Uterus (tissue), 4 donors: ENCODE results near the gene RAD51B. TPM values are rescaled to one million over a fixed set of nuclear protein-coding genes. Genes with fewer than 3 reads are reported as not detected.

Experiments used
- DNase-seq, 2 donors: peaks; one replicate each; pipeline ENCODE4 v3.0.0-alpha.2; 2019 to 2020
- H3K27ac ChIP-seq, 2 donors: fragments of 200-600 bp; sonication (generic); 1 replicate in 1 of 2; 2 replicates in 1 of 2; pipeline ENCODE4 v1.5.1; 2016 to 2018
- H3K27me3 ChIP-seq, 2 donors: fragments of 200-600 bp; sonication (generic); one replicate each; pipeline ENCODE4 v1.5.1; 2018 to 2019; ENCODE audit warnings: control low read depth in 1 of 2
- H3K36me3 ChIP-seq, 2 donors: fragments of 200-600 bp; sonication (generic); one replicate each; pipeline ENCODE4 v1.5.1; 2019; ENCODE audit warnings: control low read depth in 1 of 2
- H3K4me1 ChIP-seq, 2 donors: fragments of 200-600 bp; sonication (generic); one replicate each; pipeline ENCODE4 v1.5.1; 2018 to 2019; ENCODE audit warnings: control low read depth in 1 of 2
- H3K4me3 ChIP-seq, 2 donors: fragments of 200-600 bp; sonication (generic); 1 replicate in 1 of 2; 2 replicates in 1 of 2; pipeline ENCODE4 v1.5.1; 2018 to 2019; ENCODE audit warnings: mild to moderate bottlenecking in 1 of 2
- H3K9me3 ChIP-seq, 2 donors: fragments of 200-600 bp; sonication (generic); one replicate each; pipeline ENCODE4 v1.5.1; 2019; ENCODE audit warnings: control low read depth in 1 of 2
- CTCF ChIP-seq, 4 experiments: fragments of 200-600 bp in 2 of 4; fragments of 450-650 bp in 2 of 4; sonication (generic) in 2 of 4; IDR thresholded peaks; one replicate each; pipeline ENCODE4 v1.5.1; 2016 to 2019; ENCODE audit warnings: antibody characterized with exemption in 4 of 4, mild to moderate bottlenecking in 2 of 4, moderate library complexity in 1 of 4
- POLR2A ChIP-seq, 2 donors: fragments of 450-650 bp; IDR thresholded peaks; one replicate each; pipeline ENCODE4 v1.6.1; 2016; ENCODE audit warnings: antibody characterized with exemption in 2 of 2, mild to moderate bottlenecking in 1 of 2, moderate library complexity in 1 of 2
- intact Hi-C: fragments of 100-400 bp; cut with DNase I; formaldehyde crosslinking; loops from one replicate; pipeline ENCODE4 v1.15.1; 2023; ENCODE audit warnings: low total_unique reads
- total RNA-seq, 4 donors: library from RNA; depleted of rRNA in 3 of 4; stranded (reverse); fragments of >200 nt in 3 of 4; gene quantifications; one replicate each; pipeline versions ENCODE4 v1.1.0 to v1.2.4, GENCODE V29; 2014 to 2023
- donor health status: DM: yes; HTN: yes; CAD: no.

RAD51B gene
- total RNA-seq, 4 donors from 2014 or later: 29.5 to 100.0 (median 70.3) TPM

- no peak for DNase-seq
- H3K4me3 ChIP-seq: no peak overlapping the region
- H3K9me3 ChIP-seq: no peaks in the 10 kb centered on the region
- no peaks in the 10 kb centered on the region for H3K36me3 ChIP-seq
- TF ChIP-seq POLR2A (IDR thresholded peaks at IDR 0.05): no peak
- no peak for TF ChIP-seq CTCF (IDR thresholded peaks at IDR 0.05)
- peak overlapping the region; percentile 83 to 88 for H3K27ac ChIP-seq
- intact Hi-C loops: no loop called here
- no peaks in the 10 kb centered on the region for H3K27me3 ChIP-seq
- H3K4me1 ChIP-seq: peaks cover 6 to 8% of the 10 kb centered on the region in 2 donors
Measured at GRCh38 chr14:68477461-68478085, 658.0 kb downstream of the RAD51B start.

- H3K9me3 ChIP-seq: no peaks in the 10 kb centered on the region
Measured at GRCh38 chr14:68479247-68479646, 659.7 kb downstream of the RAD51B start.

GRCh38 chr14:68482018-68482417 lies 662.4 kb downstream of the RAD51B start:
- Histone ChIP-seq H3K27ac (peak overlapping the region; percentile 49 to 62), H3K36me3 (no peaks in the 10 kb centered on the region), H3K9me3 (no peaks in the 10 kb centered on the region), H3K4me3 (no peak overlapping the region), H3K27me3 (no peaks in the 10 kb centered on the region), H3K4me1 (peaks cover 1 to 3% of the 10 kb centered on the region in 2 donors)
- DNase-seq: no peak
- no peak for TF ChIP-seq CTCF (IDR thresholded peaks at IDR 0.05)
- TF ChIP-seq POLR2A (IDR thresholded peaks at IDR 0.05): no peak
- intact Hi-C loops: no loop called here

More at GRCh38 chr14:68479247-68479646, 659.7 kb downstream of the RAD51B start:
- peak overlapping the region; percentile 83 to 88 for H3K27ac ChIP-seq
- H3K27me3 ChIP-seq: no peaks in the 10 kb centered on the region
- TF ChIP-seq POLR2A (IDR thresholded peaks at IDR 0.05) (no peak), CTCF (IDR thresholded peaks at IDR 0.05) (no peak)
- DNase-seq: peak in 1 of 2 donors; percentile 11
- intact Hi-C loops: no loop called here
- H3K4me1 ChIP-seq: peaks cover 6 to 8% of the 10 kb centered on the region in 2 donors
- no peak overlapping the region for H3K4me3 ChIP-seq
- H3K36me3 ChIP-seq: no peaks in the 10 kb centered on the region

GRCh38 chr14:68482772-68483395 lies 663.3 kb downstream of the RAD51B start:
- Histone ChIP-seq H3K36me3 (no peaks in the 10 kb centered on the region), H3K4me3 (no peak overlapping the region), H3K27me3 (no peaks in the 10 kb centered on the region), H3K9me3 (no peaks in the 10 kb centered on the region), H3K4me1 (no peaks in the 10 kb centered on the region), H3K27ac (peak overlapping the region; percentile 49 to 62)
- no peak for DNase-seq
- TF ChIP-seq CTCF (IDR thresholded peaks at IDR 0.05): peak in 1 of 4 experiments; percentile 3
- TF ChIP-seq POLR2A (IDR thresholded peaks at IDR 0.05): no peak
- intact Hi-C loops: no loop called here

- intact Hi-C loops: no loop called here
- TF ChIP-seq POLR2A (IDR thresholded peaks at IDR 0.05) (no peak), CTCF (IDR thresholded peaks at IDR 0.05) (no peak)
- no peak overlapping the region for H3K27ac ChIP-seq
- H3K27me3 ChIP-seq: no peaks in the 10 kb centered on the region
- H3K4me1 ChIP-seq: no peaks in the 10 kb centered on the region
- no peaks in the 10 kb centered on the region for H3K9me3 ChIP-seq
- no peak overlapping the region for H3K4me3 ChIP-seq
- no peaks in the 10 kb centered on the region for H3K36me3 ChIP-seq
- no peak for DNase-seq
Measured at GRCh38 chr14:68486033-68486732, 666.6 kb downstream of the RAD51B start.
